ENCODE measurements around the gene GP1BA.

DNA sequence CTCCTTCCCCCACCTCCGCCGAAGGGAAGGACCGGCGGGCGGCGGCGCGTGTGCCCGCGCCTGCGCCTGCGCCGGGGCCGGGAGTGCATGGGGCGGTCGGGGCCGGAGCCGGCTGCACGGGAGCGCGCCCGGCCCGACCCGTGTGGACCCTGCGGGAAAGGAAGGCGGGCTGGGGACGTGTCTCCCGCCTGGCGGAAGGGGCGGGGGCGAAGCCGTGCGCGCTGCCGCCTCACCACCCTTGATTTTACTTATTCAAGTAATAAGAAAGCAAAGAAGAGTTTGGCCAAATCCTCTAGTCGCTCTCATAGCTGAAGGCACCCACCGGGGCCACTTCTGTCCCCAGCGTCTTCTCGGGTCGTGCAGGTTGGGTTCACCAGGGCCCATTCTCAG lies 16.8 kb downstream of the GP1BA start:
- TF ChIP-seq CTCF (IDR thresholded peaks at IDR 0.05), result no peak
- no peak for TF ChIP-seq POLR2AphosphoS5 (IDR thresholded peaks at IDR 0.05)
- TF ChIP-seq POLR2A (IDR thresholded peaks at IDR 0.05), result no peak

Measured in suprapubic skin (tissue), 4 donors.